Measurements from ENCODE around the gene FGD2. TPM values are rescaled to one million over a fixed set of nuclear protein-coding genes. Genes with fewer than 3 reads are reported as not detected.

FGD2 gene
- total RNA-seq, 1 experiment from 2014 or later, result 0.19 TPM

- Mint-ChIP-seq H3K36me3 (ENCODE audit: insufficient read depth, unreplicated experiment) (peaks cover 33% of the 10 kb centered on the region), H3K4me3 (ENCODE audit: low read depth, unreplicated experiment) (no peak overlapping the region), H3K4me1 (ENCODE audit: low read depth, unreplicated experiment) (peaks cover 9% of the 10 kb centered on the region), H3K27me3 (ENCODE audit: unreplicated experiment) (no peaks in the 10 kb centered on the region), H3K9me3 (ENCODE audit: low read depth, unreplicated experiment) (no peaks in the 10 kb centered on the region), H3K27ac (ENCODE audit: unreplicated experiment) (no peak overlapping the region)
- no peak for TF ChIP-seq CTCF (IDR thresholded peaks at IDR 0.05; ENCODE audit: unreplicated experiment)
- DNase-seq, result no peak
- CTCF ChIA-PET, result no interaction called here
- no TSS peak for BruUV-seq (replicated peaks)
- intact Hi-C loops (cut with micrococcal nuclease; ENCODE audit: unreplicated experiment), result no loop called here
Measured at GRCh38 chr6:36975231-36976006, 30.0 kb upstream of the FGD2 start.

DNA sequence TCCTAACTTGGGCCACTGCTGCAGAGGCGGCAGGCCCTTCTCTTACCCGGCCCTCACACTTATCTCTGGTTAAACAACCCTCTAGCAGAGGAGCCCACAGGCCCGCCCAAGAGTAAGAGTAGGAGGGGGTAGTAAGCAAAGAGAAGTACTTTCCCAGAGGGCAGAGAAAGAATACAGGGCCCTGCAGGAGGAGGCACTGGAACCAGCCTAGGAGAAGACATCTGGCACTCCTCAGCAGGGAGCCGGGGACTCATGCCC is 29.5 kb upstream of the FGD2 start:
- Mint-ChIP-seq H3K4me1 (ENCODE audit: low read depth, unreplicated experiment) (peaks cover 14% of the 10 kb centered on the region), H3K9me3 (ENCODE audit: low read depth, unreplicated experiment) (no peaks in the 10 kb centered on the region), H3K36me3 (ENCODE audit: insufficient read depth, unreplicated experiment) (peaks cover 33% of the 10 kb centered on the region), H3K27ac (ENCODE audit: unreplicated experiment) (no peak overlapping the region), H3K27me3 (ENCODE audit: unreplicated experiment) (no peaks in the 10 kb centered on the region), H3K4me3 (ENCODE audit: low read depth, unreplicated experiment) (no peak overlapping the region)
- CTCF ChIA-PET, result no interaction called here
- intact Hi-C loops (cut with micrococcal nuclease; ENCODE audit: unreplicated experiment), result no loop called here
- no peak for DNase-seq
- TF ChIP-seq CTCF (IDR thresholded peaks at IDR 0.05; ENCODE audit: unreplicated experiment), result no peak
- BruUV-seq (replicated peaks), result no TSS peak

- DNase-seq, result no peak
- CTCF ChIA-PET, result no interaction called here
Measured at GRCh38 chr6:36976509-36976908, 28.9 kb upstream of the FGD2 start.

GRCh38 chr6:36976931-36977330 is 28.5 kb upstream of the FGD2 start:
- H3K36me3 Mint-ChIP-seq (ENCODE audit: insufficient read depth, unreplicated experiment), result peaks cover 29% of the 10 kb centered on the region
- no peaks in the 10 kb centered on the region for H3K9me3 Mint-ChIP-seq (ENCODE audit: low read depth, unreplicated experiment)
- no peak overlapping the region for H3K27ac Mint-ChIP-seq (ENCODE audit: unreplicated experiment)
- H3K4me1 Mint-ChIP-seq (ENCODE audit: low read depth, unreplicated experiment), result peaks cover 24% of the 10 kb centered on the region
- no peaks in the 10 kb centered on the region for H3K27me3 Mint-ChIP-seq (ENCODE audit: unreplicated experiment)
- H3K4me3 Mint-ChIP-seq (ENCODE audit: low read depth, unreplicated experiment), result no peak overlapping the region
- TF ChIP-seq CTCF (IDR thresholded peaks at IDR 0.05; ENCODE audit: unreplicated experiment), result no peak
- intact Hi-C loops (cut with micrococcal nuclease; ENCODE audit: unreplicated experiment), result no loop called here
- BruUV-seq (replicated peaks), result no TSS peak
- CTCF ChIA-PET, result interaction anchor here (0.6 kb wide), 1 partner anchor 196 kb away, joined by 4 read pairs; no protein-coding TSS in a partner anchor
- no peak for DNase-seq

More at GRCh38 chr6:36976509-36976908, 28.9 kb upstream of the FGD2 start:
- H3K9me3 Mint-ChIP-seq (ENCODE audit: low read depth, unreplicated experiment), result no peaks in the 10 kb centered on the region
- H3K4me1 Mint-ChIP-seq (ENCODE audit: low read depth, unreplicated experiment), result peaks cover 20% of the 10 kb centered on the region
- no TSS peak for BruUV-seq (replicated peaks)
- no peak overlapping the region for H3K27ac Mint-ChIP-seq (ENCODE audit: unreplicated experiment)
- TF ChIP-seq CTCF (IDR thresholded peaks at IDR 0.05; ENCODE audit: unreplicated experiment), result no peak
- H3K27me3 Mint-ChIP-seq (ENCODE audit: unreplicated experiment), result no peaks in the 10 kb centered on the region
- H3K36me3 Mint-ChIP-seq (ENCODE audit: insufficient read depth, unreplicated experiment), result peaks cover 33% of the 10 kb centered on the region
- intact Hi-C loops (cut with micrococcal nuclease; ENCODE audit: unreplicated experiment), result no loop called here
- H3K4me3 Mint-ChIP-seq (ENCODE audit: low read depth, unreplicated experiment), result no peak overlapping the region
